ENCODE data around the gene MAN1B1.
A peak's percentile ranks its signal among the peaks of the same experiment; 100 is the strongest.

MAN1B1 gene

GRCh38 chr9:137049544-137050449 lies 37.0 kb upstream of the MAN1B1 start:
- peak; percentile 74 for ATAC-seq
- TF ChIP-seq TOX (CRISPR knock-in tag; IDR thresholded peaks at IDR 0.05; ENCODE audit: borderline replicate concordance) (no peak), BACH2 (CRISPR knock-in tag; IDR thresholded peaks at IDR 0.05; ENCODE audit: borderline replicate concordance) (no peak), CREB5 (CRISPR knock-in tag; IDR thresholded peaks at IDR 0.05; ENCODE audit: low read depth) (no peak), TCF4 (CRISPR knock-in tag; IDR thresholded peaks at IDR 0.05; ENCODE audit: borderline replicate concordance) (no peak), GLIS3 (CRISPR knock-in tag; IDR thresholded peaks at IDR 0.05) (no peak), ESRRG (CRISPR knock-in tag; IDR thresholded peaks at IDR 0.05) (no peak), PATZ1 (CRISPR knock-in tag; IDR thresholded peaks at IDR 0.05; ENCODE audit: borderline replicate concordance) (no peak), ZFP3 (CRISPR knock-in tag; IDR thresholded peaks at IDR 0.05) (no peak), POU6F1 (CRISPR knock-in tag; IDR thresholded peaks at IDR 0.05; ENCODE audit: borderline replicate concordance, low read depth) (no peak), PPARA (CRISPR knock-in tag; IDR thresholded peaks at IDR 0.05; ENCODE audit: borderline replicate concordance) (no peak), ARNTL (CRISPR knock-in tag; IDR thresholded peaks at IDR 0.05; ENCODE audit: borderline replicate concordance, low read depth) (no peak)

- ATAC-seq, result no peak
- TF ChIP-seq TOX (CRISPR knock-in tag; IDR thresholded peaks at IDR 0.05; ENCODE audit: borderline replicate concordance) (no peak), GLIS3 (CRISPR knock-in tag; IDR thresholded peaks at IDR 0.05) (no peak), ZNF70 (CRISPR knock-in tag; IDR thresholded peaks at IDR 0.05) (no peak), CSDC2 (CRISPR knock-in tag; IDR thresholded peaks at IDR 0.05) (no peak), OSR1 (CRISPR knock-in tag; IDR thresholded peaks at IDR 0.05) (no peak), ISL1 (CRISPR knock-in tag; IDR thresholded peaks at IDR 0.05) (no peak)
Observed at GRCh38 chr9:137050570-137050969, 36.2 kb upstream of the MAN1B1 start.

- no peak for ATAC-seq
- TF ChIP-seq ZNF8 (CRISPR knock-in tag; IDR thresholded peaks at IDR 0.05) (no peak), ZFP30 (CRISPR knock-in tag; IDR thresholded peaks at IDR 0.05) (no peak), SNAI2 (CRISPR knock-in tag; IDR thresholded peaks at IDR 0.05) (no peak), ARNTL (CRISPR knock-in tag; IDR thresholded peaks at IDR 0.05; ENCODE audit: borderline replicate concordance, low read depth) (no peak), TCF4 (CRISPR knock-in tag; IDR thresholded peaks at IDR 0.05; ENCODE audit: borderline replicate concordance) (no peak), PPARA (CRISPR knock-in tag; IDR thresholded peaks at IDR 0.05; ENCODE audit: borderline replicate concordance) (no peak)
Observed at GRCh38 chr9:137051145-137051724, 35.5 kb upstream of the MAN1B1 start.

- TF ChIP-seq POU6F1 (CRISPR knock-in tag; IDR thresholded peaks at IDR 0.05; ENCODE audit: borderline replicate concordance, low read depth) (no peak), ARNTL (CRISPR knock-in tag; IDR thresholded peaks at IDR 0.05; ENCODE audit: borderline replicate concordance, low read depth) (no peak), ZNF70 (CRISPR knock-in tag; IDR thresholded peaks at IDR 0.05) (no peak), ZFP30 (CRISPR knock-in tag; IDR thresholded peaks at IDR 0.05) (no peak), ZNF8 (CRISPR knock-in tag; IDR thresholded peaks at IDR 0.05) (no peak), TSHZ2 (CRISPR knock-in tag; IDR thresholded peaks at IDR 0.05) (no peak), ZC3H10 (CRISPR knock-in tag; IDR thresholded peaks at IDR 0.05) (no peak), GLIS3 (CRISPR knock-in tag; IDR thresholded peaks at IDR 0.05) (no peak), TOX (CRISPR knock-in tag; IDR thresholded peaks at IDR 0.05; ENCODE audit: borderline replicate concordance) (no peak), ESRRG (CRISPR knock-in tag; IDR thresholded peaks at IDR 0.05) (no peak), CSRNP3 (CRISPR knock-in tag; IDR thresholded peaks at IDR 0.05) (no peak), OSR1 (CRISPR knock-in tag; IDR thresholded peaks at IDR 0.05) (no peak), PPARA (CRISPR knock-in tag; IDR thresholded peaks at IDR 0.05; ENCODE audit: borderline replicate concordance) (no peak), ZNF565 (CRISPR knock-in tag; conservative IDR thresholded peaks at IDR 0.05; ENCODE audit: low read depth) (no peak), ZFP3 (CRISPR knock-in tag; IDR thresholded peaks at IDR 0.05) (no peak), SNAI2 (CRISPR knock-in tag; IDR thresholded peaks at IDR 0.05) (no peak), BACH2 (CRISPR knock-in tag; IDR thresholded peaks at IDR 0.05; ENCODE audit: borderline replicate concordance) (no peak)
Observed at GRCh38 chr9:137052293-137052692, 34.5 kb upstream of the MAN1B1 start.

More at GRCh38 chr9:137052293-137052692, 34.5 kb upstream of the MAN1B1 start:
- no peak for ATAC-seq
